GM19372 (cell line): Measurements from ENCODE around the gene RNGTT.

ENCODE experiments used
- ATAC-seq: cut with Tn5 transposase; IDR thresholded peaks from one replicate; pipeline ENCODE4 v1.9.1; 2021; ENCODE audit warnings: mild to moderate bottlenecking, low read depth, moderate library complexity; ENCODE audit not compliant: unreplicated experiment

The RNGTT gene

DNA sequence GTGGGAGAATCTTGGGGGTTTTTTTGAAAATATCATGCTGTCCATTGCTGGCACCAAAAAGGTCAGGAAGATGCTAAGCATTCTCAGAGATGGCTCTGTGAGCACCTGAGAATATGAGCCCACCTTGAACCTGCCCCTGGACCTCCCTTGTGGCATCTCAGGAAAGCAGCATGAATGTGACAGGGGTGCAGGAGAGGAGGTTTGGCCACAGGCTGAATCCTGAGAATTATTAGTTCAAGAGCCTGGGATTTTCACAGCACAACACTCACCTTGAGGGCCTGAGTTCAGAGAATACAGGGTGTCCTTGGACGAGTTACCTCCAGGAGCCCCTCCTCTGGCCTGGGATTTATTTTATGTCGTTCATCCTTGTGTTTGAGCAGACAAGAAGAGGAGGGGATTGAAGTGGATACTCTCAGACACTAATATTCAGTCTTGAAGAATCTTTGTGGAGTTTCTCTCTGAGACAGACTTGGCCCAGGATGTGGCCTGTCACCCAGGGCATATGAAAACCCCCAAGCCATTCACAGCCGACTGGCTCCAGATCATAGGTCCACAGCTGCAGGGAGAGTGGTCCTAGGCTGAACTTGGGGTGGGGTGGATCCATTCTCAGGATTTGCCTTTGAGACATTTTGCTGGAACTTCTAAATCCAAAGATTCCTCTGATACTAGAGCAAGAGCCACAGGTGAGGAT lies 390.8 kb downstream of the RNGTT start:
- no peak for ATAC-seq

DNA sequence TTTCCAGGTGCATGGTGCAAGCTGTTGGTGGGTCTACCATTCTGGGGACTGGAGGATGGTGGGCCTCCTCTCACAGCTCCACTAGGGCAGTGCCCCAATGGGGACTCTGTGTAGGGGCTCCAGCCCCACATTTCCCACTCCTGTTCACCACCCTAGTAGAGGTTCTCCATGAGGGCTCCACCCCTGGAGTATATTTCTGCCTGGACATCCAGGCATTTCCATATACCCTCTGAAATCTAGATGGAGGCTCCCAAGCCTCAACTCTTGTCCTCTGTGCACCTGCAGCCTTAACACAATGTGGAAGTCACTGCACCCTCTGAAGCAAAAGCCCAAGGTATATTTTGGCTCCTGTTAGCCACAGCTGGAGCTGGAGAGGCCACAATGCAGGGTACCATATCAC lies 393.5 kb downstream of the RNGTT start:
- ATAC-seq, result no peak

DNA sequence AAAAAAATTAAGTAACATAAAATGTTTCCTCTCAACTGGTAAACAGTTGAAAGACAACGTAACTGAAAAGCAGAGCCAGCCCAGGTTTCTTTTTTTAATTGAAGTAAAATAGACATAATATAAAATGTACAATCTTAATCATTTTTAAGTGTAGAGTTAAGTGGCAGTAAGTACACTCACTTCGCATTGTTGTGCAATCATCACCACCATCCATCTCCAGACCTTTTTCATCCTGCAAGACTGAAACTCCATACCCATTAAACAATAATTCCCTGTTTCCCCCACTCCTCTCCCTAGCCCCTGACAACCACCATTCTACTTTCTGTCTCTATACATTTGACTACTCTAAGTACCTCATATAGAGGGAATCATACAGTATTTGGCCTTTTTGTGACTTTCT lies 395.7 kb downstream of the RNGTT start:
- ATAC-seq, result no peak

DNA sequence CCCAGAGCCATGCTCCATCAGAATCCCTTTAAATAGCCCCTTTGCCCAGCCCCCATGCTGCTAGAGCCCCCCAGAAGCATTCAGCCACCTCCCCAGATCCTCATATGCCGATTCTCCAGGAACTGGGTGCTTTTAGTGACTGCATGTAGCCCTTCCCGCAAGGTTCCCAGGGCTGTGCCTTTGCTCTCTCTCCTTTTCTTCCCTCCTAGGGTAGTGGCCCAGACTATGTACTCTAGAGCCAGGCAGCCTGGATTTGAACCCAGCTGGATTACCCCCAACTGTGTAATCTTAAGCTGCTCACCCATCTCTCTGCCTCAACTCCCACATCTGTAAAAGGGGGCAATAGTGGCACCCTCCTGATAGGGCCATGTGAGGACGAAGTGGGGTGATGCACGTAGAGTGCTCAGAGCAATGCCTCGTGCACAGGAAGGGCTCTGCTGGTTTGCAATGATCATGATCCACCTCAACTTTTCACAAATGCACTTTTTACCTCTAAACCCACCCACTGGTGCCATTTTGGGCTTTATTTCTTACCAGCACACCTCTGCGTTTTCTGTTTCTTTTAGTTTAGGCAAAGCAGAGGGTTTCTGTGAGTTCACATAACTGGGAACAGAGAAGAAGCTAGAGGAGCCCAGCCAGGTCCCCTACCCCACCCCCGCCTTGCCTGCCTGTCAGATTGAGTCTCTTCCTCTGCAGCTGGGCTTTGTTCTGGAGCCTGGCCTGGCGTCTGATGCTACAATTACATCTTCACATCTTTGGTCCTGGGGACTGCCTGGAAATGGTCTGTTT lies 396.5 kb downstream of the RNGTT start:
- no peak for ATAC-seq

DNA sequence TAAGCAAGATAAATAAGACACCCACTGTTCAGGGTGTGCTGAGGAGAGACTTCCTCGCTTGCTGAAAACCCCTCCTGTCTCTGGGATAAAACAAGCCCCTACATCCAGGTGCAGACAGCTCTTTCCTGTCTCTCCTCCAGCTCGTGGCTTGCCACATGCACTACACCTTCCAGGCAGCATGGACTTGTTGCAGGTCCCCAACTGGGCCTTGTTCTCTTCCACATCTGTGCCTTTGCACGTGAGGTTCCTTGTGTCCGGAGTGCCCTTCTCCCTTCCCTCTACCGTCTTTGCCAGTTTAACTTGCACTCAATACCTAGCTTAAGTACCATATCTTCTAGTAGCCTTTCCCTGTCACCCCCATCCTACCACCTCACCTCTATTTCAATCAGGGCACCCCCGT lies 397.6 kb downstream of the RNGTT start:
- no peak for ATAC-seq

DNA sequence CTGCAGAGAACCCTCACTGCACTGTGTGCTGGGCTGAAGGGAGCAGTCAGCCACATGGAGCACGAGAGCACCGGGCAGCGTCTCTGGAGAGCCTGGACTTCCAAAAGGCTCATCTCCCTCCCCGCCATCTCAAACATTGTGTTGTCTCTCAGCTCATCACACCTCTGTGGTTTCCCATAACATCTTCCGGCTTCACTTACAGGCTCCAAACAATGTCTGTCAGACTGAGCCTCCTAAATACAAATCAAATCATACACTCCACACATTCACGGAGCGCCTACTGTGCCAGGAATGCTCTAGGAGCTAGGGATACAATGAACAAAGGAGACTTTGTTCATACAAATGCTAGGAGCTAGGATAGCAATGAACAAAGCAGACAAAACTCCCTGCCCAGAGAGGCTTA lies 398.0 kb downstream of the RNGTT start:
- ATAC-seq, result no peak

DNA sequence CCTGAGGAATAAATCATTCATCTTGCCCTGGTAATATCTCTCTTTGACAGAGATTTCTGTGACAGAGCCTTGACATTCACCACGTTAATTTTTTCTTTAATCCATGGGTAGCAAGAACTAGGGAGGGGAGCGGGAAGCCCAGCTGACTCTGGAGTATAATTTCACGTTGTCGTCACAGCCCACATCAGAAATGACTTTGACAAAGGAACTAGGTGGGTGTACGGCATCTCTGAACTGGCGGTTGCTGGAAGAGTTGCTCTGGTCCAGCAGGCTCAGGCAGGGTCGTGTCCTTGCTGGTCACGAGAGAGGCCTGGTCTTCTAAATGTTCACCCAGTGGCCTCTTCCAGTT lies 400.2 kb downstream of the RNGTT start:
- ATAC-seq, result no peak

DNA sequence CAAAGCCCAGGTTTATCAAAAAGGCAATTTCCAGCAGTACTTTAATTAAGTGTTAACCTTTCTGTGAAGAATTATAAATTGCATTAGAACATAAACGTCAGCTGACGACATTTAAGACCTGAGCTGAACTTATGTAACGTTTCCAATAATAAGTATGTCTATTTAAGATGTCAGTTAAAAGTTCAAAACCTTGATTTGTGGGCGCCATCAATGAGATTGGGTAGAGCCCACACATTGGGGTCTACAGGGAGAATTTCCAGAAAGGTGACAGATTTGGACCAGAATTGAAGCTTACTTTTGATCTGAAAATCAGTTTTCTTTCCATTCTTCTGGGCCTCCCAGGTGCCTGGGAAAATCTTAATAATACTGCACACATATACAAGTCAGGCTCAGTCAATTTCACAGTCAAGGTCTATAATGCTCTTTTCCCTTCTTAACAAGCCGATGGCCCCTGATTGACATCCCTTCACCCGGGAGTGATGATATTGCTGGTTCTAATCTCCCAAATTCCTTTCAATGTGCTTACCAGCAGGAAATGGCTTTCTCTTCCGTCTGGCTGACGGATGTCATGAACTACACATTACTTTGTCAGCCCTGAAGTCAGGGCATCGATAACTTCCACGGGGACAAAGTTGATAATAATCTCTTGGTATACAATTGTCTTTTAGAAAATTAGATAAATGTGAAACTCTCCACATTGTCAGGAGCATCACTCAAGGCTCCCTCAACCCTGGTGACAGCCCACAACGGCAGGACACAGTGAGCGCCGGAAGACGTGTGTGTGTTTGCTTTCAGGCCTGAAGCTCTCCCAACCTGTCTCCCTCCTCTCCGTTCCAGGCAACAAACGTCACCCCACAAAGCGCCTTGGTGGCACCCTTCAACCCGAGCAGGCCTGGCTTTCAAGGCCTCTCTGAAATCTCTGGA lies 400.8 kb downstream of the RNGTT start:
- ATAC-seq, result no peak

DNA sequence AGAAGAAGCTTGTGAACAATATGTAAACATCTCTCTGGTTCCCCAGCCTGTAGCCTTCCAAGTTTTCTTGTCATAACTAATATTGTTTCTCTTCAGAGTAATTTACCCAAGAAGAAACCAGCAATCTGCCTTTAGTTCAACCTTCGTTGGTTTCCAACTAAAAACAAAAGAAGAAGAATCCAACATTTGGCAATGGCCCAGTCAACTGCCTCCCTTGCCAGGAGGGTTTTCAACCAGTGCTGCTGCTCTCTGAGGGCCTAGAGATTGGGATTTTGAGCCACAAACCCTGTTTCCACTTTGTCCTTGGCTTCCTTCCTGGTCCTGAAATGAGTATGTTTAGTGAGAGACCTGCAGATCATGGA lies 401.5 kb downstream of the RNGTT start:
- no peak for ATAC-seq

DNA sequence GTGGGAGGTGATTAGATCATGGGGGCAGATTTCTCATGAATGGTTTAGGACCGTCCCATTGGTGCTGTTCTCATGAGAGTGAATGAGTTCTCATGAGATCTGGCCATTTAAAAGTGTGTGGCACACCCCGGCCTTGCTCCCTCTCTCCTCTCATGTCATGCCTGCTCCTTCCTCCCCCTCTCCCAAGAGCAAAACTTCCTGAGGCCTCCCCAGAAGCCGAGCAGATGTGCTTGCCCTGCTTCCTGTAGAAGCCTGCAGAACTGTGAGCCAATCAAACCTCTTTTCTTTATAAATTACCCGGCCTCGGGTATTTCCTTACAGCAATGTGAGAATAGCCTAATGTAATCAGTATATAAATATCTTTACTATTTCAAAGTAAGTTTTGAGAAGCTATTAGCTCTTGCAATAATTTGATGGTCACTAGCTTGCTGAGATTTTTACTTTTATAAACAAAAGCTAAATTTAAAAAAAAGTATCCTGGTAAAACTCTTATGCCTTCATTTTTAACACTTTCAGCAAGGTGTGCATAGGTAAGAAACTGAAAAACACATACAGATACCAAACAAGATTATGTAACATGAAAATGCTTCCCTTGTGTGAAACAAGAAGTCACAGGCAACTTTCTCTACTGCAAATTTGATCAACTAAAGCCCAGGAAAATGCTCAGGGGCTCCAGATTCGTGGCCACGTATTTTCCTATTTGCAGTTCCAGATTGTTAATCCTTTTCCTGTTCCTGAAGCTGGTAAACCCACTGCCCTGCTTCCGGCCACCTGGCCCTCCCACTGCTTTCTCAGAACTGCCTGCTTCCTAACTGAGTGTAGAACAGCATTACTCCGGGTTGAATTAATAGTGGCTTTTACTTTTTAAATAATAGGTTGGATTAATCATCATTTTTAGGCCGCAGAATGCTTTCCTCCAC lies 402.1 kb downstream of the RNGTT start:
- ATAC-seq, result no peak
